ENCODE results near the gene PAK1.

GRCh38 chr11:77403211-77403610 is 70.7 kb downstream of the PAK1 start:
- TF ChIP-seq CTCF (IDR thresholded peaks at IDR 0.05): no peak
- TF ChIP-seq EZH2 (IDR thresholded peaks at IDR 0.05; ENCODE audit: borderline replicate concordance, insufficient read depth, low read depth, low read length, poor library complexity, severe bottlenecking): no peak

Measured in B cell (primary cell).